Measurements from ENCODE around the gene NPAS2. TPM values are rescaled to one million over a fixed set of nuclear protein-coding genes. Genes with fewer than 3 reads are reported as not detected.
A peak's percentile ranks its signal among the peaks of the same experiment; 100 is the strongest.

The NPAS2 gene
- total RNA-seq, 2 donors from 2014 or later = 29.2 to 50.8 TPM

DNA sequence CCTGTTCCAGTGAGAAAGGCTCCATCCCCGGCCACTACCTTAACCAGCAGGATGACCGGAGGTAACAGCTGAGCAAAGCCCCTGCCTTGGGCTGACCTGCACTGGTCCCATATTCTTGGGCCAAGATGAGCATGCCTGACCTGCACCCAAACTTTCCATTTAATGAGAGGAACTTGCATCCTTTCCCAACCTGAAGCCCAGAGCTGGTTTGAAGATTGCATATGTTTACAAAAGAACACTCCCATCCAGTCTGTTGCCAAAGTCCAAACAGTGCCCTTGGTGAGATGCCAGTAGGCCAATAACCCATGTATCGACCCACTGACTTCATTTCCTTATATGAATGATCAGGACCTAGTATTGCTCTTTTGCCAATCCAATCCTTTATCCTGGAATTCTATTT lies 5.5 kb upstream of the NPAS2 start:
- Histone ChIP-seq H3K4me1 (ENCODE audit: control insufficient read depth in 1 of 2, low read depth in 2 of 2) (peaks cover 11 to 31% of the 10 kb centered on the region in 2 donors), H3K4me3 (no peak overlapping the region)
- TF ChIP-seq CTCF (IDR thresholded peaks at IDR 0.05) = no peak

GRCh38 chr2:100817388-100817985 lies 2.5 kb upstream of the NPAS2 start:
- DNase-seq (ENCODE audit: low spot score) (no peak), ATAC-seq (ENCODE audit: insufficient number of reproducible peaks, low FRiP score, low read depth) (no peak)
- no peak for TF ChIP-seq CTCF (IDR thresholded peaks at IDR 0.05)
- no peaks in the 10 kb centered on the region for H3K36me3 ChIP-seq
- peaks cover 19 to 43% of the 10 kb centered on the region in 2 donors for H3K4me1 ChIP-seq (ENCODE audit: control insufficient read depth in 1 of 2, low read depth in 2 of 2)
- peak overlapping the region in 1 of 2 donors; percentile 93 for H3K27ac ChIP-seq
- no peak overlapping the region for H3K4me3 ChIP-seq
- no peaks in the 10 kb centered on the region for H3K27me3 ChIP-seq (replicated peaks; ENCODE audit: insufficient read depth)
- H3K9me3 ChIP-seq = no peaks in the 10 kb centered on the region

More for the DNA sequence above, 5.5 kb upstream of the NPAS2 start:
- no peak for DNase-seq (ENCODE audit: low spot score)
- Histone ChIP-seq H3K27me3 (replicated peaks; ENCODE audit: insufficient read depth) (no peaks in the 10 kb centered on the region), H3K27ac (no peak overlapping the region), H3K36me3 (no peaks in the 10 kb centered on the region), H3K9me3 (no peaks in the 10 kb centered on the region)
- ATAC-seq (ENCODE audit: insufficient number of reproducible peaks, low FRiP score, low read depth) = no peak

DNA sequence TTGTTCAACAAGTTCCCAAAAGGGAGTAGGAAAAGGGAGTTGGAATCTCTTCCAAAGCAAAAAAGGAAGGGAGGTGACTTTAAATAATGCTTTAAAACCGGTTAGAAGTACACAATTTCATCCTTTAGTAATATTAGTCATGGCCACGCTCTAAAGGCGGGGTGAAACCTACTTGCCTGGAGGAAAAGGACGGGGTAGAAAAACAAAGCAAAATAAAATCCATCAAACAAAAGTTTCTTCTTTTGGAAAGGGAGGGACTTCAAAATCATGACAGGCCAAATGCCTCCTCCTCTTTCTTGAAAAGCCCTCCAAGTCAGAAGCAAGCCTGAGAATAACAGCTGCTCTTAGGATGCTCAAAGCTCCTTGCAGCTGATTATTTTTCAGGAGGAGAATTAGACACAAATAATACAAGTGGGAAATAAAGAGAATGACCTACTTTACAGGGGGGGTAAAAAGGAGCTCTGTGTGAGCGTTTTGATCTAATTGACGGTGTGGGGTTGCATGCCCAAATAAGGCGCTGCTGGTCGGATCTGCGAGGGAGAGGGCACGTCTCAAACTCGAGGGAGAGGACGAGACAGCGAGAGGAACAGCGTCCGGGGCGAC lies 1.8 kb upstream of the NPAS2 start:
- ATAC-seq (ENCODE audit: insufficient number of reproducible peaks, low FRiP score, low read depth) = no peak
- H3K4me3 ChIP-seq = peak overlapping the region; percentile 89
- no peaks in the 10 kb centered on the region for H3K27me3 ChIP-seq (replicated peaks; ENCODE audit: insufficient read depth)
- H3K27ac ChIP-seq = peak overlapping the region; percentile 91 to 93
- no peaks in the 10 kb centered on the region for H3K9me3 ChIP-seq
- no peaks in the 10 kb centered on the region for H3K36me3 ChIP-seq
- TF ChIP-seq CTCF (IDR thresholded peaks at IDR 0.05) = no peak
- H3K4me1 ChIP-seq (ENCODE audit: control insufficient read depth in 1 of 2, low read depth in 2 of 2) = peaks cover 19 to 47% of the 10 kb centered on the region in 2 donors
- DNase-seq (ENCODE audit: low spot score) = no peak

DNA sequence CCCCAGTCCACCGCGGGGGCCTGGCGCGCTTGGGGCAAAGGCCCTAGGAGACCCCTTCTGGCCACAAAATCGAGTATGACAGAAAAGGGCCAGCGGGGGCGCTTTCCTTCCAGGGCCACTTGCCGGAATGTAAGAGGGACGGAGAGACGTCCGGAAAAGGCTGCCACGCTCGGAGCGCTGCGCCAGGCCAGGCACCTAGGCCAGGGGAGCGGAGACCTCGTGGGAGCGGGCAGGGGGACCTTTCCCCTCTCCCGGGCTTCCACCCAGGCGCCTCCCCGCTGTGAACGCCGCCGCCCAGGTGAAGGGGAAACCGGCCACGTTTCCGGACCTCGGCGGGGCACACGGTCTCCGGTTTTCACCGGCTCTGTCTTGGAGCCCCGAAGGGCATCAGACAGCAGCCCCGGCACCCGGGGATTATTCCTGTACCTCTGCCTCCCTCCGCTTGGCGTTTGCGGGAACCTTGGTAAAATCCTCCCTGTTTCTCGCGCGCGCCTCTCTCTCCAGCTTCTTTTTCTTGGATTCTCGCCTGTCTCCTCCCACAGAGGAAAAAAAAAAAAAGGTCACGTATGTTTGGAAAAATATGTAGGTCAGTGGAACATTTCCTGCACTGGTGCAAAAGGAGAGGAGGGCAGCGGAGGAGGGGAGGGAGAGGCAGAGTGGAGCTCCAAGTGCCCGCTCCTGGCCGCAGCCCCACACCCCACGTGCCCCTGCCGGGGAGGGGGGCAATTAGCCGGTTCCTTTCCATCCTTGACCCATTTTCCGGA lies 1.2 kb upstream of the NPAS2 start:
- DNase-seq (ENCODE audit: low spot score) = peak; percentile 25
- peak overlapping the region; percentile 89 for H3K4me3 ChIP-seq
- H3K4me1 ChIP-seq (ENCODE audit: control insufficient read depth in 1 of 2, low read depth in 2 of 2) = peaks cover 14 to 47% of the 10 kb centered on the region in 2 donors
- TF ChIP-seq CTCF (IDR thresholded peaks at IDR 0.05) = peak; percentile 23
- peak overlapping the region; percentile 91 to 93 for H3K27ac ChIP-seq
- peak; percentile 80 for ATAC-seq (ENCODE audit: insufficient number of reproducible peaks, low FRiP score, low read depth)
- H3K9me3 ChIP-seq = no peaks in the 10 kb centered on the region
- no peaks in the 10 kb centered on the region for H3K36me3 ChIP-seq
- no peaks in the 10 kb centered on the region for H3K27me3 ChIP-seq (replicated peaks; ENCODE audit: insufficient read depth)

GRCh38 chr2:100820273-100820522 lies 259 bp downstream of the NPAS2 start:
- no peak for DNase-seq (ENCODE audit: low spot score)
- no peaks in the 10 kb centered on the region for H3K9me3 ChIP-seq
- H3K27ac ChIP-seq = peak overlapping the region; percentile 14 to 39
- no peak for TF ChIP-seq CTCF (IDR thresholded peaks at IDR 0.05)
- no peak for ATAC-seq (ENCODE audit: insufficient number of reproducible peaks, low FRiP score, low read depth)
- H3K36me3 ChIP-seq = no peaks in the 10 kb centered on the region
- H3K4me1 ChIP-seq (ENCODE audit: control insufficient read depth in 1 of 2, low read depth in 2 of 2) = peaks cover 8 to 35% of the 10 kb centered on the region in 2 donors
- no peaks in the 10 kb centered on the region for H3K27me3 ChIP-seq (replicated peaks; ENCODE audit: insufficient read depth)
- peak overlapping the region; percentile 89 for H3K4me3 ChIP-seq
